H9 (cell line): Measurements from ENCODE around the gene TBC1D19. TPM values are rescaled to one million over a fixed set of nuclear protein-coding genes. Genes with fewer than 3 reads are reported as not detected.
"Not testable (repeated sequence)": the region's sequence is repeated elsewhere in the genome, so short reads cannot be mapped to it uniquely, and the experiment has no call there.

Source experiments
- DNase-seq: peaks from one replicate; pipeline ENCODE4 v3.0.0-alpha.2; 2017
- H2AFZ ChIP-seq: one replicate; pipeline ENCODE4 v1.6.1; 2013; ENCODE audit warnings: mild to moderate bottlenecking, low read length, control low read depth, moderate library complexity
- H2AK5ac ChIP-seq: 2 replicates; pipeline ENCODE4 v1.6.1; 2013; ENCODE audit warnings: low read length, control low read depth, mixed read lengths; ENCODE audit not compliant: insufficient read length
- H2BK120ac ChIP-seq: one replicate; pipeline ENCODE4 v1.6.1; 2013; ENCODE audit warnings: low read depth, mild to moderate bottlenecking, low read length, control low read depth, inconsistent platforms; ENCODE audit not compliant: poor library complexity, severe bottlenecking
- H2BK12ac ChIP-seq: 2 replicates; pipeline ENCODE4 v1.6.1; 2013; ENCODE audit warnings: low read length, control low read depth, mixed read lengths, low read depth; ENCODE audit not compliant: insufficient read length
- H2BK15ac ChIP-seq: 2 replicates; pipeline ENCODE4 v1.6.1; 2013; ENCODE audit warnings: low read depth, low read length, control low read depth
- H2BK20ac ChIP-seq: one replicate; pipeline ENCODE4 v1.6.1; 2013; ENCODE audit warnings: low read depth, mild to moderate bottlenecking, low read length, control low read depth, inconsistent platforms; ENCODE audit not compliant: poor library complexity, severe bottlenecking
- H2BK5ac ChIP-seq: 2 replicates; pipeline ENCODE4 v1.6.1; 2013; ENCODE audit warnings: low read length, control low read depth, mixed read lengths; ENCODE audit not compliant: insufficient read length
- H3K14ac ChIP-seq: 2 replicates; pipeline ENCODE4 v1.6.1; 2013; ENCODE audit warnings: low read length, control low read depth; ENCODE audit not compliant: insufficient read depth
- H3K18ac ChIP-seq: 2 replicates; pipeline ENCODE4 v1.6.1; 2013; ENCODE audit warnings: low read depth, mild to moderate bottlenecking, mixed read lengths, low read length, control low read depth; ENCODE audit not compliant: insufficient read length
- H3K23ac ChIP-seq: 2 replicates; pipeline ENCODE4 v1.6.1; 2013; ENCODE audit warnings: low read length, control low read depth, mixed read lengths, low read depth; ENCODE audit not compliant: insufficient read length
- H3K23me2 ChIP-seq: 2 replicates; pipeline ENCODE4 v1.6.1; 2013; ENCODE audit warnings: low read depth, mild to moderate bottlenecking, mixed read lengths, low read length, control low read depth; ENCODE audit not compliant: insufficient read length, poor library complexity, severe bottlenecking
- H3K27ac ChIP-seq: 2 replicates; pipeline ENCODE4 v1.5.1; 2013; ENCODE audit warnings: low read length, control low read depth, mixed read lengths, low read depth; ENCODE audit not compliant: insufficient read length
- H3K27me3 ChIP-seq: 2 replicates; pipeline ENCODE4 v1.6.1; 2013; ENCODE audit warnings: low read length, control low read depth, inconsistent platforms; ENCODE audit not compliant: insufficient read depth
- H3K4ac ChIP-seq: 2 replicates; pipeline ENCODE4 v1.6.1; 2013; ENCODE audit warnings: low read depth, mild to moderate bottlenecking, control low read depth, inconsistent platforms, low read length, moderate library complexity
- H3K4me1 ChIP-seq: 2 replicates; pipeline ENCODE4 v1.6.1; 2013; ENCODE audit warnings: low read length, control low read depth, inconsistent platforms; ENCODE audit not compliant: insufficient read depth
- H3K4me2 ChIP-seq: 2 replicates; pipeline ENCODE4 v1.6.1; 2013; ENCODE audit warnings: low read length, control low read depth, mixed read lengths; ENCODE audit not compliant: insufficient read length, insufficient read depth
- H3K56ac ChIP-seq: 2 replicates; pipeline ENCODE4 v1.6.1; 2013; ENCODE audit warnings: low read depth, mild to moderate bottlenecking, mixed read lengths, low read length, control low read depth; ENCODE audit not compliant: insufficient read length
- H3K79me1 ChIP-seq: 2 replicates; pipeline ENCODE4 v1.6.1; 2013; ENCODE audit warnings: low read depth, mild to moderate bottlenecking, moderate library complexity, low read length, control low read depth, inconsistent platforms; ENCODE audit not compliant: insufficient read depth, poor library complexity, severe bottlenecking
- H3K79me2 ChIP-seq: 2 replicates; pipeline ENCODE4 v1.6.1; 2013; ENCODE audit warnings: low read length, control low read depth, inconsistent platforms; ENCODE audit not compliant: insufficient read depth
- H3K9ac ChIP-seq: 2 replicates; pipeline ENCODE4 v1.6.1; 2013; ENCODE audit warnings: low read length, control low read depth, mixed read lengths; ENCODE audit not compliant: insufficient read length; ENCODE audit errors: extremely low read depth
- H3K9me3 ChIP-seq: one replicate; pipeline ENCODE4 v1.6.1; 2013; ENCODE audit warnings: low read depth, low read length, inconsistent platforms; ENCODE audit not compliant: control insufficient read depth
- H3T11ph ChIP-seq: one replicate; pipeline ENCODE4 v1.6.1; 2013; ENCODE audit warnings: mild to moderate bottlenecking, low read length, control low read depth, inconsistent platforms
- H4K20me1 ChIP-seq: one replicate; pipeline ENCODE4 v1.6.1; 2013; ENCODE audit not compliant: control insufficient read depth, insufficient read length, insufficient read depth
- H4K5ac ChIP-seq: 2 replicates; pipeline ENCODE4 v1.6.1; 2013; ENCODE audit warnings: low read depth, mild to moderate bottlenecking, mixed read lengths, low read length, control low read depth; ENCODE audit not compliant: insufficient read length
- H4K8ac ChIP-seq: replicated peaks from 2 replicates; pipeline ENCODE4 v1.6.1; 2013; ENCODE audit warnings: low read length, control low read depth, mixed read lengths, low read depth; ENCODE audit not compliant: insufficient read length
- H4K91ac ChIP-seq: 2 replicates; pipeline ENCODE4 v1.6.1; 2013; ENCODE audit warnings: low read depth, mild to moderate bottlenecking, moderate library complexity, mixed read lengths, low read length, control low read depth; ENCODE audit not compliant: insufficient read length
- H3K27ac Mint-ChIP-seq, 3 experiments: 2 replicates in 2 of 3; 3 replicates in 1 of 3; pipeline ENCODE4 v1.8.0; 2020 to 2021; ENCODE audit warnings: mixed read lengths in 3 of 3, mild to moderate bottlenecking in 1 of 3, moderate library complexity in 1 of 3
- H3K27me3 Mint-ChIP-seq: 2 replicates; pipeline ENCODE4 v1.8.0; 2021; ENCODE audit warnings: low read depth, mild to moderate bottlenecking, moderate library complexity, mixed read lengths
- H3K36me3 Mint-ChIP-seq, 3 experiments: 2 replicates in 2 of 3; 3 replicates in 1 of 3; pipeline ENCODE4 v1.8.0; 2020 to 2021; ENCODE audit warnings: low read depth in 3 of 3, mixed read lengths in 3 of 3; ENCODE audit not compliant: insufficient read depth in 1 of 3
- H3K4me1 Mint-ChIP-seq, 2 experiments: 2 replicates each; pipeline ENCODE4 v1.8.0; 2020; ENCODE audit warnings: mixed read lengths in 2 of 2
- H3K4me3 Mint-ChIP-seq, 2 experiments: 2 replicates in 1 of 2; 3 replicates in 1 of 2; pipeline ENCODE4 v1.8.0; 2020 to 2021; ENCODE audit warnings: mild to moderate bottlenecking in 2 of 2, mixed read lengths in 2 of 2, moderate library complexity in 1 of 2
- H3K9me3 Mint-ChIP-seq, 2 experiments: 2 replicates in 1 of 2; 3 replicates in 1 of 2; pipeline ENCODE4 v1.8.0; 2020; ENCODE audit warnings: mild to moderate bottlenecking in 2 of 2, mixed read lengths in 2 of 2, moderate library complexity in 1 of 2
- WGBS: extraction: QIAGEN DNeasy Blood & Tissue Kit; methylation state at CpG from one replicate; pipeline ENCODE4 v1.1.7; 2013; ENCODE audit warnings: missing lambda C conversion rate, low lambda C conversion rate, mixed read lengths; ENCODE audit not compliant: insufficient read length; ENCODE audit errors: extremely low coverage; 5-methylcytosine and 5-hydroxymethylcytosine counted together
- total RNA-seq: library from RNA; stranded (reverse); gene quantifications from 2 replicates; pipeline ENCODE4 v1.2.1, GENCODE V29; 2021
- TF ChIP-seq, protein P1 (sequence below): fragments of 200-600 bp; sonication (generic); conservative IDR thresholded peaks from 3 replicates; pipeline ENCODE4 v1.8.0; 2021; ENCODE audit warnings: antibody characterized with exemption, mild to moderate bottlenecking

The TBC1D19 gene
- total RNA-seq, 1 experiment from 2014 or later = 3.2 TPM

DNA sequence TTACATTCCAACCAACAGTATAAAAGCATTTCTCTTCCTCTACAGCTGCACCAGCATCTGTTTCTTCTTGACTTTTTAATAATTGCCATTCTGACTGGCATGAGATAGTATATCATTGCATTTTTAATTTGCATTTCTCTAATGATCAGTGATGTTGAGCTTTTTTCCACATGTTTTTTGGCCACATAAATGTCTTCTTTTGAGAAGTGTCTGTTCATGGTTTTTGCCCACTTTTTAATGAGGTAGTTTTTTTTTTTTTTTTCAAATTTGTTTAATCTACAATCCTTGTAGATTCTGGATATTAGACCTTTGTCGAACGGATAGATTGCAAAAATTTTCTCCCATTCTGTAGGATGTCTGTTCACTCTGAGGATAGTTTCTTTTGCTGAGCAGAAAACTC lies 39.5 kb upstream of the TBC1D19 start:
- H3K79me1 ChIP-seq = no peaks in the 10 kb centered on the region
- no peak overlapping the region for H3K23ac ChIP-seq
- no peaks in the 10 kb centered on the region for H3K4me1 ChIP-seq
- Mint-ChIP-seq H3K27me3 (no peaks in the 10 kb centered on the region; the same call in 1 of the 2 replicates), H3K4me1 (no peaks in the 10 kb centered on the region), H3K4me3 (no peak overlapping the region), H3K36me3 (peaks cover 0 to 16% (median 10%) of the 10 kb centered on the region in 3 experiments; a peak in 4 of 7 replicates), H3K9me3 (peaks cover 24 to 29% of the 10 kb centered on the region in 2 experiments), H3K27ac (no peak overlapping the region)
- no peak overlapping the region for H4K8ac ChIP-seq
- no peak overlapping the region for H4K5ac ChIP-seq
- no peaks in the 10 kb centered on the region for H3K9me3 ChIP-seq
- H4K20me1 ChIP-seq = no peaks in the 10 kb centered on the region
- TF ChIP-seq, protein P1, sequence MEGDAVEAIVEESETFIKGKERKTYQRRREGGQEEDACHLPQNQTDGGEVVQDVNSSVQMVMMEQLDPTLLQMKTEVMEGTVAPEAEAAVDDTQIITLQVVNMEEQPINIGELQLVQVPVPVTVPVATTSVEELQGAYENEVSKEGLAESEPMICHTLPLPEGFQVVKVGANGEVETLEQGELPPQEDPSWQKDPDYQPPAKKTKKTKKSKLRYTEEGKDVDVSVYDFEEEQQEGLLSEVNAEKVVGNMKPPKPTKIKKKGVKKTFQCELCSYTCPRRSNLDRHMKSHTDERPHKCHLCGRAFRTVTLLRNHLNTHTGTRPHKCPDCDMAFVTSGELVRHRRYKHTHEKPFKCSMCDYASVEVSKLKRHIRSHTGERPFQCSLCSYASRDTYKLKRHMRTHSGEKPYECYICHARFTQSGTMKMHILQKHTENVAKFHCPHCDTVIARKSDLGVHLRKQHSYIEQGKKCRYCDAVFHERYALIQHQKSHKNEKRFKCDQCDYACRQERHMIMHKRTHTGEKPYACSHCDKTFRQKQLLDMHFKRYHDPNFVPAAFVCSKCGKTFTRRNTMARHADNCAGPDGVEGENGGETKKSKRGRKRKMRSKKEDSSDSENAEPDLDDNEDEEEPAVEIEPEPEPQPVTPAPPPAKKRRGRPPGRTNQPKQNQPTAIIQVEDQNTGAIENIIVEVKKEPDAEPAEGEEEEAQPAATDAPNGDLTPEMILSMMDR = no peak
- no CpG with 5 or more reads among the region's 2 CpGs for WGBS
- H3K27me3 ChIP-seq = no peaks in the 10 kb centered on the region
- no peak overlapping the region for H2AFZ ChIP-seq
- no peak overlapping the region for H3K56ac ChIP-seq
- H3K18ac ChIP-seq = no peak overlapping the region
- H3K23me2 ChIP-seq = no peaks in the 10 kb centered on the region
- H3K4me2 ChIP-seq = no peak overlapping the region
- H3K9ac ChIP-seq = no peak overlapping the region
- H2BK5ac ChIP-seq = no peak overlapping the region
- no peak overlapping the region for H2AK5ac ChIP-seq
- no peak overlapping the region for H2BK15ac ChIP-seq
- H3K79me2 ChIP-seq = no peaks in the 10 kb centered on the region
- no peak overlapping the region for H2BK12ac ChIP-seq
- no peak overlapping the region for H4K91ac ChIP-seq
- no peak overlapping the region for H3K27ac ChIP-seq
- H2BK120ac ChIP-seq = no peak overlapping the region
- no peak overlapping the region for H3T11ph ChIP-seq
- no peak overlapping the region for H2BK20ac ChIP-seq
- H3K4ac ChIP-seq = no peak overlapping the region
- DNase-seq = no peak
- H3K14ac ChIP-seq = no peak overlapping the region

DNA sequence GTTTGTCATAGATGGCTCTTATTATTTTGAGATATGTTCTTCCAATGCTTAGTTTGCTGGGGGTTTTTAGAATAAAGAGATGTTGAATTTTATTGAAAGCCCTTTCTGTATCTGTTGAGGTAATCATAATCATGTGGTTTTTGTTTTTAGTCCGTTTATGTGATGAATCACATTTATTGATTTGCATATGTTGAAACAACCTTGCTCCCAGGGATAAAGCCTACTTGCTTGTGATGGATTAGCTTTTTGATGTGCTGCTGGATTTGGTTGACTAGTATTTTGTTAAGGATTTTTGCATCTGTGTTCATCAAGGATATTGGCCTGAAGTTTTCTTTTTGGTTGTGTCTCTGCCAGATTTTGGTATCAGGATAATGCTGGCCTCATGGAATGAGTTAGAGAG lies 35.5 kb upstream of the TBC1D19 start:
- not testable (repeated sequence) for H2BK120ac ChIP-seq, H3K27me3 ChIP-seq, H3K4me1 ChIP-seq, H2BK20ac ChIP-seq, H3K79me2 ChIP-seq, H2AFZ ChIP-seq, H3T11ph ChIP-seq, H4K20me1 ChIP-seq, H4K5ac ChIP-seq, DNase-seq, H2AK5ac ChIP-seq, H3K27ac ChIP-seq, H3K18ac ChIP-seq, H3K4me2 ChIP-seq, H2BK5ac ChIP-seq, H4K8ac ChIP-seq, H3K9me3 ChIP-seq, H3K14ac ChIP-seq, H3K9ac ChIP-seq, H3K27ac Mint-ChIP-seq, H3K23me2 ChIP-seq, H3K56ac ChIP-seq, H3K4ac ChIP-seq, H2BK12ac ChIP-seq, H3K4me3 Mint-ChIP-seq, H3K23ac ChIP-seq, H3K79me1 ChIP-seq, H4K91ac ChIP-seq, H3K4me1 Mint-ChIP-seq, H2BK15ac ChIP-seq, H3K27me3 Mint-ChIP-seq
- WGBS = no CpG with 5 or more reads among the region's 1 CpG
- Mint-ChIP-seq H3K36me3 (peaks cover 0 to 16% (median 10%) of the 10 kb centered on the region in 3 experiments; a peak in 4 of 7 replicates), H3K9me3 (peaks cover 33 to 34% of the 10 kb centered on the region in 2 experiments)
